Left lobe of liver (tissue), 1 donor: ENCODE results near the gene P2RY6. TPM values are rescaled to one million over a fixed set of nuclear protein-coding genes. Genes with fewer than 3 reads are reported as not detected.

Source experiments
- total RNA-seq: library from RNA; stranded (reverse); gene quantifications from one replicate; pipeline ENCODE4 v1.2.1, GENCODE V29; 2021
- donor health status: DM: no; HTN: yes; CAD: no.

The P2RY6 gene
- total RNA-seq, 1 donor from 2014 or later = 0.25 TPM

Other genes with a start within 250 kb of the P2RY6 start
- 19.2 TPM for gene FCHSD2, start 130.0 kb upstream of the P2RY6 start, total RNA-seq
- gene P2RY2, start 54.1 kb upstream of the P2RY6 start, total RNA-seq = 6.0 TPM
- 6.8 TPM for gene ARHGEF17, start 35.9 kb downstream of the P2RY6 start, total RNA-seq
- gene RELT, start 104.1 kb downstream of the P2RY6 start, total RNA-seq = 1.4 TPM